Heart left ventricle (tissue), 16 donors: ENCODE measurements around the gene TMUB2. TPM values are rescaled to one million over a fixed set of nuclear protein-coding genes. Genes with fewer than 3 reads are reported as not detected.

ENCODE experiments used
- ATAC-seq, 4 donors: fragments of 200-7000 bp; cut with Tn5 transposase; one replicate each; pipeline ENCODE4 v1.9.1; 2020 to 2022; ENCODE audit warnings: moderate library complexity in 4 of 4, mild to moderate bottlenecking in 3 of 4, moderate number of reproducible peaks in 1 of 4
- DNase-seq, 5 donors: peaks; one replicate each; pipeline ENCODE4 v3.0.0-alpha.2; 2020
- H3K27ac ChIP-seq, 12 donors: fragments of 200-600 bp; sonication (generic) in 4 of 12; one replicate each; pipeline versions ENCODE4 v1.5.0 to v1.8.0; 2016 to 2022; ENCODE audit warnings: mild to moderate bottlenecking in 2 of 12
- H3K27me3 ChIP-seq, 9 donors: fragments of 200-600 bp; sonication (generic) in 2 of 9; one replicate each; pipeline versions ENCODE4 v1.5.1 to v1.8.0; 2016 to 2022; ENCODE audit warnings: mild to moderate bottlenecking in 3 of 9
- H3K36me3 ChIP-seq, 9 donors: fragments of 200-600 bp; sonication (generic) in 2 of 9; one replicate each; pipeline versions ENCODE4 v1.5.0 to v1.8.0; 2018 to 2022; ENCODE audit warnings: mild to moderate bottlenecking in 2 of 9
- H3K4me1 ChIP-seq, 12 donors: fragments of 200-600 bp; sonication (generic) in 4 of 12; one replicate each; pipeline versions ENCODE4 v1.5.0 to v1.8.0; 2016 to 2022; ENCODE audit warnings: mild to moderate bottlenecking in 3 of 12
- H3K4me3 ChIP-seq, 12 donors: fragments of 200-600 bp; sonication (generic) in 4 of 12; one replicate each; pipeline versions ENCODE4 v1.5.0 to v1.8.0; 2017 to 2022; ENCODE audit warnings: mild to moderate bottlenecking in 9 of 12, moderate library complexity in 4 of 12
- H3K9me3 ChIP-seq, 12 donors: fragments of 200-600 bp; sonication (generic) in 4 of 12; one replicate each; pipeline versions ENCODE4 v1.5.0 to v1.8.0; 2016 to 2022; ENCODE audit warnings: mild to moderate bottlenecking in 1 of 12
- CTCF ChIP-seq, 12 donors: fragments of 200-600 bp; sonication (generic) in 4 of 12; IDR thresholded peaks; one replicate each; pipeline versions ENCODE4 v1.5.0 to v1.8.0; 2018 to 2022; ENCODE audit warnings: antibody characterized with exemption in 12 of 12, mild to moderate bottlenecking in 5 of 12
- POLR2A ChIP-seq, 2 donors: fragments of 450-650 bp; IDR thresholded peaks; one replicate each; pipeline ENCODE4 v1.6.1; 2017; ENCODE audit warnings: antibody characterized with exemption in 2 of 2, mild to moderate bottlenecking in 2 of 2, moderate library complexity in 2 of 2
- WGBS, 4 donors: extraction: QIAGEN DNeasy Blood & Tissue Kit in 2 of 4; methylation state at CpG; one replicate each; pipeline versions ENCODE4 v1.1.5 to v1.1.7; 2013 to 2018; 5-methylcytosine and 5-hydroxymethylcytosine counted together
- intact Hi-C, 10 donors: fragments of 100-400 bp; cut with DNase I; formaldehyde crosslinking; loops; one replicate each; pipeline versions ENCODE4 v1.11.1 to v1.14.2; 2022
- polyA plus RNA-seq, 2 donors: library from polyadenylated mRNA; stranded (reverse); fragments of 200-250 nt; gene quantifications; one replicate each; pipeline ENCODE4 v1.2.3, GENCODE V29; 2013
- total RNA-seq, 9 donors: library from RNA; depleted of rRNA in 2 of 9; stranded (reverse); fragments of >200 nt in 2 of 9; fragmentation: NEBNext Ultra II Directional in 3 of 9; extraction: Animal tissue kit (Norgen Biotek cat#: 25700) in 3 of 9; gene quantifications; one replicate each; pipeline versions ENCODE4 v1.1.0 to v1.2.4, GENCODE V29; 2016 to 2023
- donor health status: ischemic (EF 13 %, LVEDD 7.1; RV severe dilation, severe dysfunction).
- donor health status: healthy with polysubstance abuse.
- donor health status: DM: no; HTN: yes; CAD: no.
- donor health status: DM: no; HTN: no; CAD: no.
- donor health status: ischemic (EF 25% LVEDD 6.9; RV normal size, moderate dysfunction).
- donor health status: ischemic (EF 25% LVEDD 5.7; RV mildly dilated, moderate dysfunction).
- donor health status: healthy.
- donor health status: DM: yes; HTN: yes; CAD: no.
- donor health status: ischemic (EF 35%, LVEDD 5.7; RV mildly dilated, moderate dysfunction).
- donor health status: nonischemic (EF 11% LVEDD 7.7; RV severe dilation, severe dysfunction).
- donor health status: DM: yes; HTN: yes; CAD: no.
- donor health status: PGD.
- donor health status: ischemic (EF 29% LVEDD 5.4; RV normal size, mild dysfunction).
- donor health status: nonischemic (EF 23%, LVEDD 6.1; RV moderate dilation, normal function).

TMUB2 gene
- total and polyA plus RNA-seq, 11 donors = 18.8 to 37.4 (median 24.7) TPM

- Histone ChIP-seq H3K27me3 (no peaks in the 10 kb centered on the region), H3K4me1 (peaks cover 3 to 44% (median 31%) of the 10 kb centered on the region in 12 donors), H3K27ac (no peak overlapping the region), H3K9me3 (no peaks in the 10 kb centered on the region), H3K4me3 (no peak overlapping the region), H3K36me3 (peaks cover 5 to 91% (median 79%) of the 10 kb centered on the region in 9 donors)
- TF ChIP-seq CTCF (IDR thresholded peaks at IDR 0.05) (no peak), POLR2A (IDR thresholded peaks at IDR 0.05) (no peak)
- DNase-seq (no peak), ATAC-seq (no peak)
- intact Hi-C loops = loop anchor here in 4 of 10 donors (2.0 to 10.0 kb wide), 4 partner anchors 115 to 292 kb away; partner anchors contain the start of genes GRN (in 2 of the 4) and GPATCH8 (in 1 of the 4)
- 75 to 81% (median 77%) methylated on average over 22 to 31 of the region's 31 CpGs for WGBS, 4 donors
These were observed 26.0 kb downstream of the TMUB2 start for GRCh38 chr17:44212507-44213402.

GRCh38 chr17:44213403-44214229, 26.8 kb downstream of the TMUB2 start:
- no peak overlapping the region for H3K27ac ChIP-seq
- peak in 1 of 5 donors; percentile 23 for DNase-seq
- H3K4me3 ChIP-seq = no peak overlapping the region
- WGBS, 4 donors = 81 to 89% (median 87%) methylated on average over 15 of the region's 15 CpGs
- no peak for ATAC-seq
- intact Hi-C loops = loop anchor here in 4 of 10 donors (2.0 to 10.0 kb wide), 4 partner anchors 114 to 291 kb away; partner anchors contain the start of genes GRN (in 2 of the 4) and GPATCH8 (in 1 of the 4)
- peaks cover 7 to 49% (median 35%) of the 10 kb centered on the region in 12 donors for H3K4me1 ChIP-seq
- TF ChIP-seq POLR2A (IDR thresholded peaks at IDR 0.05) = no peak
- TF ChIP-seq CTCF (IDR thresholded peaks at IDR 0.05) = no peak
- peaks cover 5 to 82% (median 71%) of the 10 kb centered on the region in 9 donors for H3K36me3 ChIP-seq
- no peaks in the 10 kb centered on the region for H3K9me3 ChIP-seq
- no peaks in the 10 kb centered on the region for H3K27me3 ChIP-seq

DNA sequence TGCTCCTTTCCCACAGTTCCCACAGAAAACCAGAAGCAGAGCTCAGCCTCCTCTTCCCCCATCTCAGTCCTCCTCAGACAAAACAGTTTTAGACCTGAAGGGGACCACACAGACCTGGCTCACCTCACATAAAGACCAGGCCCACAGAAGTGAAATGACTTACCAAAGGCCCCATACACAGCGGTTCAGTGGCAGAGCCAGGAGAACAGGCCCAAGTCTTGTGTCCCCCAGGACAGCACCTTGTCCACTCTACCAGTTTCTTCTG, 27.4 kb downstream of the TMUB2 start:
- H3K4me3 ChIP-seq = no peak overlapping the region
- H3K27me3 ChIP-seq = no peaks in the 10 kb centered on the region
- ATAC-seq (no peak), DNase-seq (no peak)
- H3K36me3 ChIP-seq = peaks cover 5 to 77% (median 65%) of the 10 kb centered on the region in 9 donors
- H3K27ac ChIP-seq = no peak overlapping the region
- intact Hi-C loops = loop anchor here in 3 of 10 donors (5.0 to 10.0 kb wide), 3 partner anchors 113 to 291 kb away; partner anchors contain the start of genes GRN (in 2 of the 3) and GPATCH8 (in 1 of the 3)
- H3K9me3 ChIP-seq = no peaks in the 10 kb centered on the region
- peaks cover 7 to 49% (median 35%) of the 10 kb centered on the region in 12 donors for H3K4me1 ChIP-seq
- TF ChIP-seq POLR2A (IDR thresholded peaks at IDR 0.05) (no peak), CTCF (IDR thresholded peaks at IDR 0.05) (no peak)
- 80 to 100% (median 97%) methylated on average over 1 of the region's 1 CpG for WGBS, 4 donors
